HCT116 (cell line): Measurements from ENCODE around the gene FRZB. TPM values are rescaled to one million over a fixed set of nuclear protein-coding genes. Genes with fewer than 3 reads are reported as not detected.

Experiments used
- ATAC-seq: fragments of 200-7000 bp; cut with Tn5 transposase; 2 replicates; pipeline ENCODE4 v1.9.1; 2020; ENCODE audit warnings: mild to moderate bottlenecking, moderate library complexity
- BruUV-seq: library from RNA; stranded (reverse); fragments of 400-500 nt; replicated peaks from 2 replicates; lab custom pipeline; 2021; lab: Mats Ljungman, UMichigan
- CTCF ChIA-PET: fragments of 300-600 bp; sonication (Branson Sonifier 250); formaldehyde crosslinking; loops from one replicate; lab custom pipeline; 2021; ENCODE audit warnings: antibody characterized with exemption; lab: Charles Lee
- POLR2A ChIA-PET: fragments of 300-600, 350-600 bp; sonication (Branson Sonifier 250); formaldehyde crosslinking; loops from one replicate; lab custom pipeline; 2021; ENCODE audit warnings: antibody characterized with exemption; lab: Charles Lee
- RAD21 ChIA-PET, 2 experiments: fragments of 300-600 bp; sonication (Branson Sonifier 250); formaldehyde crosslinking; loops; one replicate each; lab custom pipeline; 2023; ENCODE audit warnings: low total read pairs in 2 of 2; ENCODE audit not compliant: uncharacterized antibody in 2 of 2, unreplicated experiment in 2 of 2, low non-redundant PET in 1 of 2; lab: Charles Lee
- DNase-seq: peaks from one replicate; pipeline ENCODE4 v3.0.0-alpha.2; 2010; ENCODE audit warnings: low read depth, low spot score
- H2AFZ ChIP-seq: fragments of 200-600 bp; shearing (Covaris generic), sonication (generic); 2 replicates; pipeline ENCODE4 v1.6.1; 2017; ENCODE audit warnings: low read depth, mixed run types, mixed read lengths, antibody characterized with exemption, low read length; ENCODE audit not compliant: poor library complexity, severe bottlenecking
- H3K27ac ChIP-seq: 2 replicates; pipeline ENCODE4 v1.5.1; 2012; ENCODE audit warnings: low read depth, low read length
- H3K27me3 ChIP-seq: fragments of 200-600 bp; sonication (generic); 2 replicates; pipeline ENCODE4 v1.6.1; 2016; ENCODE audit warnings: mixed run types, low read length, mixed read lengths; ENCODE audit not compliant: insufficient read depth
- H3K36me3 ChIP-seq, 2 experiments: fragments of 200-500 bp in 1 of 2; fragments of 200-600 bp in 1 of 2; sonication (Bioruptor generic) in 1 of 2; sonication (generic) in 1 of 2; 2 replicates each; pipeline versions ENCODE4 v1.5.1 to v1.6.1; 2014 to 2016; ENCODE audit warnings: low read length in 2 of 2, inconsistent platforms in 1 of 2, mixed read lengths in 1 of 2, mixed run types in 1 of 2; ENCODE audit not compliant: insufficient read depth in 2 of 2, control insufficient read depth in 1 of 2
- H3K4me1 ChIP-seq, 2 experiments: fragments of 200-600 bp in 1 of 2; sonication (generic) in 1 of 2; 2 replicates each; pipeline versions ENCODE4 v1.5.1 to v1.6.1; 2012 to 2017; ENCODE audit warnings: low read length in 2 of 2, inconsistent platforms in 1 of 2, mild to moderate bottlenecking in 1 of 2, mixed read lengths in 1 of 2, mixed run types in 1 of 2, moderate library complexity in 1 of 2; ENCODE audit not compliant: insufficient read depth in 2 of 2, control insufficient read depth in 1 of 2
- H3K4me2 ChIP-seq: fragments of 200-600 bp; sonication (generic); 2 replicates; pipeline ENCODE4 v1.6.1; 2017; ENCODE audit warnings: mixed run types, low read length, mixed read lengths
- H3K4me3 ChIP-seq, 2 experiments: fragments of 200-600 bp in 1 of 2; sonication (generic) in 1 of 2; replicated peaks in 1 of 2; 2 replicates each; pipeline ENCODE4 v1.5.1; 2011 to 2016; ENCODE audit warnings: low read length in 2 of 2, control low read depth in 1 of 2, low read depth in 1 of 2, mild to moderate bottlenecking in 1 of 2, mixed read lengths in 1 of 2, mixed run types in 1 of 2
- H3K79me2 ChIP-seq: fragments of 200-600 bp; sonication (generic); 2 replicates; pipeline ENCODE4 v1.6.1; 2017; ENCODE audit warnings: mild to moderate bottlenecking, mixed run types, low read length, moderate library complexity, mixed read lengths; ENCODE audit not compliant: insufficient read depth
- H3K9ac ChIP-seq: fragments of 200-600 bp; sonication (generic); 2 replicates; pipeline ENCODE4 v1.6.1; 2016; ENCODE audit warnings: low read length, mixed read lengths
- H3K9me2 ChIP-seq: fragments of 200-600 bp; sonication (generic), shearing (Covaris generic); 2 replicates; pipeline ENCODE4 v1.6.1; 2017; ENCODE audit warnings: mixed run types, mild to moderate bottlenecking, moderate library complexity; ENCODE audit not compliant: insufficient read depth
- H3K9me3 ChIP-seq, 2 experiments: fragments of 200-500 bp in 1 of 2; fragments of 200-600 bp in 1 of 2; sonication (Bioruptor generic) in 1 of 2; sonication (generic) in 1 of 2; 2 replicates each; pipeline ENCODE4 v1.6.1; 2014 to 2017; ENCODE audit warnings: low read length in 2 of 2, mixed read lengths in 2 of 2, inconsistent platforms in 1 of 2, low read depth in 1 of 2, mild to moderate bottlenecking in 1 of 2, mixed run types in 1 of 2, moderate library complexity in 1 of 2; ENCODE audit not compliant: control insufficient read depth in 1 of 2, insufficient read depth in 1 of 2
- H4K20me1 ChIP-seq: fragments of 200-600 bp; sonication (generic), shearing (Covaris generic); 2 replicates; pipeline ENCODE4 v1.6.1; 2017; ENCODE audit warnings: mixed run types, mild to moderate bottlenecking, moderate library complexity; ENCODE audit not compliant: insufficient read depth
- CEBPB ChIP-seq: IDR thresholded peaks from 2 replicates; pipeline ENCODE4 v1.6.1; 2012; ENCODE audit warnings: low read depth
- EGR1 ChIP-seq: IDR thresholded peaks from 2 replicates; pipeline ENCODE4 v1.6.1; 2012; ENCODE audit warnings: low read depth
- EZH2 ChIP-seq: fragments of 200-600 bp; sonication (generic); IDR thresholded peaks from 2 replicates; pipeline ENCODE4 v1.6.1; 2017; ENCODE audit warnings: antibody characterized with exemption, mixed run types
- EZH2phosphoT487 ChIP-seq: fragments of 200-600 bp; IDR thresholded peaks from 2 replicates; pipeline ENCODE4 v1.6.1; 2018; ENCODE audit warnings: antibody characterized with exemption, borderline replicate concordance
- RAD21 ChIP-seq: IDR thresholded peaks from 2 replicates; pipeline ENCODE4 v1.6.1; 2012; ENCODE audit warnings: low read depth, mild to moderate bottlenecking
- SIN3A ChIP-seq: IDR thresholded peaks from 2 replicates; pipeline ENCODE4 v1.6.1; 2012; ENCODE audit warnings: low read depth
- SP1 ChIP-seq: IDR thresholded peaks from 2 replicates; pipeline ENCODE4 v1.6.1; 2012; ENCODE audit warnings: low read depth
- TCF7L2 ChIP-seq: IDR thresholded peaks from 2 replicates; pipeline ENCODE4 v1.7.0; 2011; ENCODE audit warnings: borderline replicate concordance, inconsistent platforms; ENCODE audit not compliant: insufficient read depth, insufficient read length; ENCODE audit errors: extremely low read depth
- ZFX ChIP-seq: fragments of 450-650 bp; IDR thresholded peaks from 2 replicates; pipeline ENCODE4 v1.6.1; 2017
- ZNF274 ChIP-seq: fragments of 200-500 bp; sonication (Bioruptor generic); IDR thresholded peaks from 2 replicates; pipeline ENCODE4 v1.6.1; 2014; ENCODE audit warnings: mild to moderate bottlenecking, low read depth, low read length, inconsistent platforms
- intact Hi-C: fragments of 100-400 bp; cut with micrococcal nuclease; formaldehyde crosslinking; loops from 2 replicates; pipeline ENCODE4 v1.10.0; 2022
- total RNA-seq: library from RNA; stranded (reverse); gene quantifications from one replicate; pipeline ENCODE4 v1.2.1, GENCODE V29; 2021; ENCODE audit not compliant: unreplicated experiment
- TF ChIP-seq, protein P1 (sequence below): IDR thresholded peaks from 2 replicates; pipeline ENCODE4 v1.6.1; 2012
- TF ChIP-seq, protein P2 (sequence below), 3 experiments: fragments of 200-600 bp in 1 of 3; sonication (generic) in 1 of 3; IDR thresholded peaks in 2 of 3; conservative IDR thresholded peaks in 1 of 3; 2 replicates each; pipeline ENCODE4 v1.5.1; 2012 to 2017; ENCODE audit warnings: low read depth in 2 of 3, low read length in 2 of 3, antibody characterized with exemption in 1 of 3, borderline replicate concordance in 1 of 3, control low read depth in 1 of 3, mild to moderate bottlenecking in 1 of 3, mixed read lengths in 1 of 3, mixed run types in 1 of 3, moderate library complexity in 1 of 3; ENCODE audit not compliant: insufficient read depth in 1 of 3
- TF ChIP-seq, protein P3 (sequence below): IDR thresholded peaks from 2 replicates; pipeline ENCODE4 v1.6.1; 2012
- TF ChIP-seq, protein P4 (sequence below): IDR thresholded peaks from 2 replicates; pipeline ENCODE4 v1.6.1; 2011; ENCODE audit warnings: mild to moderate bottlenecking, low read length, moderate library complexity; ENCODE audit not compliant: insufficient replicate concordance; ENCODE audit errors: extremely low read depth

Gene FRZB
- total RNA-seq, 1 experiment from 2014 or later, result 0.49 TPM

DNA sequence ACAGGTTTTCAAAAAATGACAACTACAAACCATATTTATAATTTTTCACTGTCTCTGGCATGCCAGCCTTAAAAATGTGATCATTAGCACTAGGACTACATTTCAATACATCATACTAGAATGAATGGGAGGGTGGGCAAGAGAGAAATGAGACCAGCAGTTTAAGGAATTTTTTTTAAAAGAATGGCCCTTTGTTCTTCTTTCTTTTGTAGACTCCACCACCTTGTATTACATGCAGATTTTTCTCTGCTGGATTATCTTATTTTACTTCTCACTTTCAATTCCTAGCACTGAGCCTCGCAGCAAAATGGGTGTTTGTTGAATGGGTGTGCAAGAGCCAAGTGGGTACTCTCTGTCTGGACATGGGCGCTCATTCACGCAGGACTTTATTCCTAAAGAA, 39.9 kb downstream of the FRZB start:
- TF ChIP-seq EZH2 (no peak), ZNF274 (no peak), SIN3A (no peak), TCF7L2 (no peak), CEBPB (no peak), SP1 (no peak), EGR1 (no peak)
- TF ChIP-seq, protein P1, sequence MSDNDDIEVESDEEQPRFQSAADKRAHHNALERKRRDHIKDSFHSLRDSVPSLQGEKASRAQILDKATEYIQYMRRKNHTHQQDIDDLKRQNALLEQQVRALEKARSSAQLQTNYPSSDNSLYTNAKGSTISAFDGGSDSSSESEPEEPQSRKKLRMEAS, result no peak
- no peaks in the 10 kb centered on the region for H3K9me2 ChIP-seq
- no peaks in the 10 kb centered on the region for H3K4me1 ChIP-seq
- H4K20me1 ChIP-seq, result no peaks in the 10 kb centered on the region
- H3K9me3 ChIP-seq, result no peaks in the 10 kb centered on the region
- ATAC-seq (no peak), DNase-seq (no peak)
- H3K27ac ChIP-seq, result no peak overlapping the region
- H3K36me3 ChIP-seq, result no peaks in the 10 kb centered on the region
- no peaks in the 10 kb centered on the region for H3K79me2 ChIP-seq
- no peaks in the 10 kb centered on the region for H3K27me3 ChIP-seq
- no peak overlapping the region for H2AFZ ChIP-seq
- H3K4me3 ChIP-seq, result no peak overlapping the region
- BruUV-seq, result no TSS peak
- H3K4me2 ChIP-seq, result no peak overlapping the region
- ChIA-PET RAD21 (no interaction called here), POLR2A (no interaction called here), CTCF (no interaction called here)
- H3K9ac ChIP-seq, result no peak overlapping the region
- intact Hi-C loops, result no loop called here

DNA sequence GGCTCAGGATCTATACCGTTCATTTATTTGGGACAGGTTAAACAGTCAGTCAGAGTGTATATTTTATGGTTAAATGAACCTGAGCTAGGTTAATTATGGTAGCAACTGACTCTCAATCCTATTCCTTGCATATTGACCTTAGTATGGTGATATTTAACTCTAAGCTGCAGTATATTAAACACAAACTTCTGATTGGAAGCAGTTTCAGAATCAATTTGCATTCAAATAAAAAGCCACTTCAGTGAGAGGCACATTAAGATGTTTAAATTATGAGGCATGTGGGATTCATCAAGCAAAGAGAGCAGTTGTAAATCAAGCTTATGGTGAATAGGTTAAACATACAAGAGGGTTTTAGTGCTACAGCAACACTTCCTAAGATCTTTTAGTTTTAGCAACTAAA, 40.4 kb downstream of the FRZB start:
- Histone ChIP-seq H3K79me2 (no peaks in the 10 kb centered on the region), H3K9me2 (no peaks in the 10 kb centered on the region), H3K9ac (no peak overlapping the region), H3K27ac (no peak overlapping the region), H4K20me1 (no peaks in the 10 kb centered on the region), H3K4me2 (no peak overlapping the region), H3K36me3 (no peaks in the 10 kb centered on the region), H3K4me1 (no peaks in the 10 kb centered on the region), H3K27me3 (no peaks in the 10 kb centered on the region), H2AFZ (no peak overlapping the region), H3K4me3 (no peak overlapping the region), H3K9me3 (no peaks in the 10 kb centered on the region)
- ATAC-seq (no peak), DNase-seq (no peak)
- TF ChIP-seq, protein P2, sequence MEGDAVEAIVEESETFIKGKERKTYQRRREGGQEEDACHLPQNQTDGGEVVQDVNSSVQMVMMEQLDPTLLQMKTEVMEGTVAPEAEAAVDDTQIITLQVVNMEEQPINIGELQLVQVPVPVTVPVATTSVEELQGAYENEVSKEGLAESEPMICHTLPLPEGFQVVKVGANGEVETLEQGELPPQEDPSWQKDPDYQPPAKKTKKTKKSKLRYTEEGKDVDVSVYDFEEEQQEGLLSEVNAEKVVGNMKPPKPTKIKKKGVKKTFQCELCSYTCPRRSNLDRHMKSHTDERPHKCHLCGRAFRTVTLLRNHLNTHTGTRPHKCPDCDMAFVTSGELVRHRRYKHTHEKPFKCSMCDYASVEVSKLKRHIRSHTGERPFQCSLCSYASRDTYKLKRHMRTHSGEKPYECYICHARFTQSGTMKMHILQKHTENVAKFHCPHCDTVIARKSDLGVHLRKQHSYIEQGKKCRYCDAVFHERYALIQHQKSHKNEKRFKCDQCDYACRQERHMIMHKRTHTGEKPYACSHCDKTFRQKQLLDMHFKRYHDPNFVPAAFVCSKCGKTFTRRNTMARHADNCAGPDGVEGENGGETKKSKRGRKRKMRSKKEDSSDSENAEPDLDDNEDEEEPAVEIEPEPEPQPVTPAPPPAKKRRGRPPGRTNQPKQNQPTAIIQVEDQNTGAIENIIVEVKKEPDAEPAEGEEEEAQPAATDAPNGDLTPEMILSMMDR (IDR thresholded peaks at IDR 0.05 in 2 of 3, conservative IDR thresholded peaks at IDR 0.05 in 1 of 3; ENCODE audit: borderline replicate concordance in 1 of 3, insufficient read depth in 1 of 3, low read depth in 2 of 3, low read length in 2 of 3), result no peak
- no peak for TF ChIP-seq ZNF274
- no peak for TF ChIP-seq EGR1
- no peak for TF ChIP-seq SIN3A
- TF ChIP-seq ZFX, result no peak
- TF ChIP-seq, protein P3, sequence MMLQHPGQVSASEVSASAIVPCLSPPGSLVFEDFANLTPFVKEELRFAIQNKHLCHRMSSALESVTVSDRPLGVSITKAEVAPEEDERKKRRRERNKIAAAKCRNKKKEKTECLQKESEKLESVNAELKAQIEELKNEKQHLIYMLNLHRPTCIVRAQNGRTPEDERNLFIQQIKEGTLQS, result no peak
- TF ChIP-seq EZH2phosphoT487, result no peak
- no peak for TF ChIP-seq SP1
- TF ChIP-seq, protein P4, sequence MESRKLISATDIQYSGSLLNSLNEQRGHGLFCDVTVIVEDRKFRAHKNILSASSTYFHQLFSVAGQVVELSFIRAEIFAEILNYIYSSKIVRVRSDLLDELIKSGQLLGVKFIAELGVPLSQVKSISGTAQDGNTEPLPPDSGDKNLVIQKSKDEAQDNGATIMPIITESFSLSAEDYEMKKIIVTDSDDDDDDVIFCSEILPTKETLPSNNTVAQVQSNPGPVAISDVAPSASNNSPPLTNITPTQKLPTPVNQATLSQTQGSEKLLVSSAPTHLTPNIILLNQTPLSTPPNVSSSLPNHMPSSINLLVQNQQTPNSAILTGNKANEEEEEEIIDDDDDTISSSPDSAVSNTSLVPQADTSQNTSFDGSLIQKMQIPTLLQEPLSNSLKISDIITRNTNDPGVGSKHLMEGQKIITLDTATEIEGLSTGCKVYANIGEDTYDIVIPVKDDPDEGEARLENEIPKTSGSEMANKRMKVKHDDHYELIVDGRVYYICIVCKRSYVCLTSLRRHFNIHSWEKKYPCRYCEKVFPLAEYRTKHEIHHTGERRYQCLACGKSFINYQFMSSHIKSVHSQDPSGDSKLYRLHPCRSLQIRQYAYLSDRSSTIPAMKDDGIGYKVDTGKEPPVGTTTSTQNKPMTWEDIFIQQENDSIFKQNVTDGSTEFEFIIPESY, result no peak
- no peak for TF ChIP-seq RAD21
- BruUV-seq, result no TSS peak
- intact Hi-C loops, result no loop called here
- ChIA-PET POLR2A (no interaction called here), RAD21 (no interaction called here), CTCF (no interaction called here)
